HFF-Myc (cell line): ENCODE data around the gene KIAA0232.
"Not testable (repeated sequence)": the region's sequence is repeated elsewhere in the genome, so short reads cannot be mapped to it uniquely, and the experiment has no call there.

Source experiments
- DNase-seq: peaks from one replicate; pipeline ENCODE4 v3.0.0-alpha.2; 2011; ENCODE audit warnings: low read depth; ENCODE audit errors: extremely low read depth
- H3K4me3 ChIP-seq: replicated peaks from 2 replicates; pipeline ENCODE4 v1.5.1; 2011; ENCODE audit warnings: low read depth, mild to moderate bottlenecking, control low read depth, low read length
- CTCF ChIP-seq: IDR thresholded peaks from 2 replicates; pipeline ENCODE4 v1.5.1; 2012; ENCODE audit warnings: mild to moderate bottlenecking, low read depth, low read length, control low read depth; ENCODE audit errors: missing control alignments

KIAA0232 gene

GRCh38 chr4:6826781-6827508, 44.4 kb downstream of the KIAA0232 start:
- H3K4me3 ChIP-seq: no peak overlapping the region
- no peak for DNase-seq
- TF ChIP-seq CTCF: no peak

- TF ChIP-seq CTCF: no peak
- H3K4me3 ChIP-seq: no peak overlapping the region
- no peak for DNase-seq
Observed at GRCh38 chr4:6829086-6829485, 46.6 kb downstream of the KIAA0232 start.

GRCh38 chr4:6834867-6835266, 52.3 kb downstream of the KIAA0232 start:
- no peak for DNase-seq
- no peak for TF ChIP-seq CTCF
- H3K4me3 ChIP-seq: no peak overlapping the region

- not testable (repeated sequence) for DNase-seq
Observed at GRCh38 chr4:6835616-6836015, 53.1 kb downstream of the KIAA0232 start.

GRCh38 chr4:6837106-6837505, 54.6 kb downstream of the KIAA0232 start:
- H3K4me3 ChIP-seq, DNase-seq: not testable (repeated sequence)

More at GRCh38 chr4:6835616-6836015, 53.1 kb downstream of the KIAA0232 start:
- not testable (repeated sequence) for H3K4me3 ChIP-seq

- DNase-seq: no peak
- no peak overlapping the region for H3K4me3 ChIP-seq
- TF ChIP-seq CTCF: no peak
Observed at GRCh38 chr4:6839579-6839978, 57.1 kb downstream of the KIAA0232 start.

GRCh38 chr4:6840062-6840976, 57.8 kb downstream of the KIAA0232 start:
- peak; percentile 57 for DNase-seq
- H3K4me3 ChIP-seq: no peak overlapping the region
- TF ChIP-seq CTCF: no peak
